GM19099 (cell line): Measurements from ENCODE around the gene POLR2J.

Source experiments
- POLR2A ChIP-seq: IDR thresholded peaks from 3 replicates; pipeline ENCODE4 v1.6.1; 2011; ENCODE audit warnings: low read depth; ENCODE audit not compliant: insufficient read length; ENCODE audit errors: extremely low read depth

POLR2J gene

GRCh38 chr7:102463841-102464576 is 14.7 kb downstream of the POLR2J start:
- no peak for TF ChIP-seq POLR2A

- no peak for TF ChIP-seq POLR2A
These were observed 18.3 kb downstream of the POLR2J start for GRCh38 chr7:102460467-102460866.

GRCh38 chr7:102459221-102459844 is 19.4 kb downstream of the POLR2J start:
- no peak for TF ChIP-seq POLR2A

- TF ChIP-seq POLR2A, result no peak
These were observed 21.3 kb downstream of the POLR2J start for GRCh38 chr7:102457352-102457924.

GRCh38 chr7:102456327-102456726 is 22.4 kb downstream of the POLR2J start:
- no peak for TF ChIP-seq POLR2A

GRCh38 chr7:102455596-102455995 is 23.1 kb downstream of the POLR2J start:
- TF ChIP-seq POLR2A, result no peak

GRCh38 chr7:102454468-102454867 is 24.3 kb downstream of the POLR2J start:
- TF ChIP-seq POLR2A, result no peak

- no peak for TF ChIP-seq POLR2A
These were observed 25.4 kb downstream of the POLR2J start for GRCh38 chr7:102453319-102453718.

- TF ChIP-seq POLR2A, result no peak
These were observed 26.3 kb downstream of the POLR2J start for GRCh38 chr7:102452451-102452850.

GRCh38 chr7:102451371-102452054 is 27.2 kb downstream of the POLR2J start:
- TF ChIP-seq POLR2A, result no peak

GRCh38 chr7:102450242-102450641 is 28.5 kb downstream of the POLR2J start:
- peak; percentile 28 for TF ChIP-seq POLR2A

- TF ChIP-seq POLR2A, result no peak
These were observed 29.6 kb downstream of the POLR2J start for GRCh38 chr7:102449136-102449535.

GRCh38 chr7:102447311-102447710 is 31.4 kb downstream of the POLR2J start:
- no peak for TF ChIP-seq POLR2A

GRCh38 chr7:102446387-102447156 is 32.1 kb downstream of the POLR2J start:
- TF ChIP-seq POLR2A, result no peak

GRCh38 chr7:102445674-102446071 is 33.0 kb downstream of the POLR2J start:
- no peak for TF ChIP-seq POLR2A

- TF ChIP-seq POLR2A, result peak; percentile 37
These were observed 33.6 kb downstream of the POLR2J start for GRCh38 chr7:102444961-102445673.
